HCT116 (cell line): ENCODE results near the gene PTCH2. TPM values are rescaled to one million over a fixed set of nuclear protein-coding genes. Genes with fewer than 3 reads are reported as not detected.

Experiments
- ATAC-seq: fragments of 200-7000 bp; cut with Tn5 transposase; 2 replicates; pipeline ENCODE4 v1.9.1; 2020; ENCODE audit warnings: mild to moderate bottlenecking, moderate library complexity
- BruUV-seq: library from RNA; stranded (reverse); fragments of 400-500 nt; replicated peaks from 2 replicates; lab custom pipeline; 2021; lab: Mats Ljungman, UMichigan
- CTCF ChIA-PET: fragments of 300-600 bp; sonication (Branson Sonifier 250); formaldehyde crosslinking; loops from one replicate; lab custom pipeline; 2021; ENCODE audit warnings: antibody characterized with exemption; lab: Charles Lee
- POLR2A ChIA-PET: fragments of 300-600, 350-600 bp; sonication (Branson Sonifier 250); formaldehyde crosslinking; loops from one replicate; lab custom pipeline; 2021; ENCODE audit warnings: antibody characterized with exemption; lab: Charles Lee
- RAD21 ChIA-PET, 2 experiments: fragments of 300-600 bp; sonication (Branson Sonifier 250); formaldehyde crosslinking; loops; one replicate each; lab custom pipeline; 2023; ENCODE audit warnings: low total read pairs in 2 of 2; ENCODE audit not compliant: uncharacterized antibody in 2 of 2, unreplicated experiment in 2 of 2, low non-redundant PET in 1 of 2; lab: Charles Lee
- DNase-seq: peaks from one replicate; pipeline ENCODE4 v3.0.0-alpha.2; 2010; ENCODE audit warnings: low read depth, low spot score
- H2AFZ ChIP-seq: fragments of 200-600 bp; shearing (Covaris generic), sonication (generic); 2 replicates; pipeline ENCODE4 v1.6.1; 2017; ENCODE audit warnings: low read depth, mixed run types, mixed read lengths, antibody characterized with exemption, low read length; ENCODE audit not compliant: poor library complexity, severe bottlenecking
- H3K27ac ChIP-seq: 2 replicates; pipeline ENCODE4 v1.5.1; 2012; ENCODE audit warnings: low read depth, low read length
- H3K27me3 ChIP-seq: fragments of 200-600 bp; sonication (generic); 2 replicates; pipeline ENCODE4 v1.6.1; 2016; ENCODE audit warnings: mixed run types, low read length, mixed read lengths; ENCODE audit not compliant: insufficient read depth
- H3K36me3 ChIP-seq, 2 experiments: fragments of 200-500 bp in 1 of 2; fragments of 200-600 bp in 1 of 2; sonication (Bioruptor generic) in 1 of 2; sonication (generic) in 1 of 2; 2 replicates each; pipeline versions ENCODE4 v1.5.1 to v1.6.1; 2014 to 2016; ENCODE audit warnings: low read length in 2 of 2, inconsistent platforms in 1 of 2, mixed read lengths in 1 of 2, mixed run types in 1 of 2; ENCODE audit not compliant: insufficient read depth in 2 of 2, control insufficient read depth in 1 of 2
- H3K4me1 ChIP-seq, 2 experiments: fragments of 200-600 bp in 1 of 2; sonication (generic) in 1 of 2; 2 replicates each; pipeline versions ENCODE4 v1.5.1 to v1.6.1; 2012 to 2017; ENCODE audit warnings: low read length in 2 of 2, inconsistent platforms in 1 of 2, mild to moderate bottlenecking in 1 of 2, mixed read lengths in 1 of 2, mixed run types in 1 of 2, moderate library complexity in 1 of 2; ENCODE audit not compliant: insufficient read depth in 2 of 2, control insufficient read depth in 1 of 2
- H3K4me2 ChIP-seq: fragments of 200-600 bp; sonication (generic); 2 replicates; pipeline ENCODE4 v1.6.1; 2017; ENCODE audit warnings: mixed run types, low read length, mixed read lengths
- H3K4me3 ChIP-seq, 2 experiments: fragments of 200-600 bp in 1 of 2; sonication (generic) in 1 of 2; replicated peaks in 1 of 2; 2 replicates each; pipeline ENCODE4 v1.5.1; 2011 to 2016; ENCODE audit warnings: low read length in 2 of 2, control low read depth in 1 of 2, low read depth in 1 of 2, mild to moderate bottlenecking in 1 of 2, mixed read lengths in 1 of 2, mixed run types in 1 of 2
- H3K79me2 ChIP-seq: fragments of 200-600 bp; sonication (generic); 2 replicates; pipeline ENCODE4 v1.6.1; 2017; ENCODE audit warnings: mild to moderate bottlenecking, mixed run types, low read length, moderate library complexity, mixed read lengths; ENCODE audit not compliant: insufficient read depth
- H3K9ac ChIP-seq: fragments of 200-600 bp; sonication (generic); 2 replicates; pipeline ENCODE4 v1.6.1; 2016; ENCODE audit warnings: low read length, mixed read lengths
- H3K9me2 ChIP-seq: fragments of 200-600 bp; sonication (generic), shearing (Covaris generic); 2 replicates; pipeline ENCODE4 v1.6.1; 2017; ENCODE audit warnings: mixed run types, mild to moderate bottlenecking, moderate library complexity; ENCODE audit not compliant: insufficient read depth
- H3K9me3 ChIP-seq, 2 experiments: fragments of 200-500 bp in 1 of 2; fragments of 200-600 bp in 1 of 2; sonication (Bioruptor generic) in 1 of 2; sonication (generic) in 1 of 2; 2 replicates each; pipeline ENCODE4 v1.6.1; 2014 to 2017; ENCODE audit warnings: low read length in 2 of 2, mixed read lengths in 2 of 2, inconsistent platforms in 1 of 2, low read depth in 1 of 2, mild to moderate bottlenecking in 1 of 2, mixed run types in 1 of 2, moderate library complexity in 1 of 2; ENCODE audit not compliant: control insufficient read depth in 1 of 2, insufficient read depth in 1 of 2
- H4K20me1 ChIP-seq: fragments of 200-600 bp; sonication (generic), shearing (Covaris generic); 2 replicates; pipeline ENCODE4 v1.6.1; 2017; ENCODE audit warnings: mixed run types, mild to moderate bottlenecking, moderate library complexity; ENCODE audit not compliant: insufficient read depth
- ATF3 ChIP-seq: IDR thresholded peaks from 2 replicates; pipeline ENCODE4 v1.6.1; 2012
- CBX3 ChIP-seq: IDR thresholded peaks from 2 replicates; pipeline ENCODE4 v1.6.1; 2012; ENCODE audit warnings: low read depth
- CTCF ChIP-seq, 3 experiments: fragments of 200-600 bp in 1 of 3; sonication (generic) in 1 of 3; IDR thresholded peaks in 2 of 3; conservative IDR thresholded peaks in 1 of 3; 2 replicates each; pipeline ENCODE4 v1.5.1; 2012 to 2017; ENCODE audit warnings: low read depth in 2 of 3, low read length in 2 of 3, antibody characterized with exemption in 1 of 3, borderline replicate concordance in 1 of 3, control low read depth in 1 of 3, mild to moderate bottlenecking in 1 of 3, mixed read lengths in 1 of 3, mixed run types in 1 of 3, moderate library complexity in 1 of 3; ENCODE audit not compliant: insufficient read depth in 1 of 3
- EGR1 ChIP-seq: IDR thresholded peaks from 2 replicates; pipeline ENCODE4 v1.6.1; 2012; ENCODE audit warnings: low read depth
- FOSL1 ChIP-seq: IDR thresholded peaks from 2 replicates; pipeline ENCODE4 v1.6.1; 2012; ENCODE audit warnings: low read depth
- JUND ChIP-seq: IDR thresholded peaks from 2 replicates; pipeline ENCODE4 v1.6.1; 2012
- MAX ChIP-seq: IDR thresholded peaks from 2 replicates; pipeline ENCODE4 v1.6.1; 2012
- POLR2A ChIP-seq: IDR thresholded peaks from 2 replicates; pipeline ENCODE4 v1.7.0; 2011; ENCODE audit warnings: borderline replicate concordance; ENCODE audit not compliant: insufficient read depth, insufficient read length; ENCODE audit errors: extremely low read depth
- POLR2AphosphoS5 ChIP-seq: IDR thresholded peaks from 2 replicates; pipeline ENCODE4 v1.6.1; 2011; ENCODE audit warnings: mild to moderate bottlenecking, low read depth, low read length, moderate library complexity
- RAD21 ChIP-seq: IDR thresholded peaks from 2 replicates; pipeline ENCODE4 v1.6.1; 2012; ENCODE audit warnings: low read depth, mild to moderate bottlenecking
- REST ChIP-seq: IDR thresholded peaks from 2 replicates; pipeline ENCODE4 v1.6.1; 2012; ENCODE audit warnings: low read depth
- SIN3A ChIP-seq: IDR thresholded peaks from 2 replicates; pipeline ENCODE4 v1.6.1; 2012; ENCODE audit warnings: low read depth
- SRF ChIP-seq: IDR thresholded peaks from 2 replicates; pipeline ENCODE4 v1.6.1; 2012; ENCODE audit warnings: low read depth
- TCF7L2 ChIP-seq: IDR thresholded peaks from 2 replicates; pipeline ENCODE4 v1.7.0; 2011; ENCODE audit warnings: borderline replicate concordance, inconsistent platforms; ENCODE audit not compliant: insufficient read depth, insufficient read length; ENCODE audit errors: extremely low read depth
- YY1 ChIP-seq: IDR thresholded peaks from 2 replicates; pipeline ENCODE4 v1.6.1; 2011; ENCODE audit warnings: low read length, low read depth, moderate library complexity, mild to moderate bottlenecking; ENCODE audit not compliant: insufficient replicate concordance; ENCODE audit errors: extremely low read depth
- ZNF274 ChIP-seq: fragments of 200-500 bp; sonication (Bioruptor generic); IDR thresholded peaks from 2 replicates; pipeline ENCODE4 v1.6.1; 2014; ENCODE audit warnings: mild to moderate bottlenecking, low read depth, low read length, inconsistent platforms
- intact Hi-C: fragments of 100-400 bp; cut with micrococcal nuclease; formaldehyde crosslinking; loops from 2 replicates; pipeline ENCODE4 v1.10.0; 2022
- total RNA-seq: library from RNA; stranded (reverse); gene quantifications from one replicate; pipeline ENCODE4 v1.2.1, GENCODE V29; 2021; ENCODE audit not compliant: unreplicated experiment

PTCH2 gene
- total RNA-seq, 1 experiment from 2014 or later: 1.3 TPM

GRCh38 chr1:44822131-44822701 is 20.8 kb downstream of the PTCH2 start:
- Histone ChIP-seq H3K36me3 (no peaks in the 10 kb centered on the region), H3K4me3 (no peak overlapping the region), H3K4me2 (no peak overlapping the region), H3K9me2 (no peaks in the 10 kb centered on the region), H4K20me1 (no peaks in the 10 kb centered on the region), H3K27me3 (no peaks in the 10 kb centered on the region), H3K9ac (no peak overlapping the region), H3K4me1 (peaks cover 11 to 33% of the 10 kb centered on the region in 2 experiments), H2AFZ (no peak overlapping the region), H3K27ac (no peak overlapping the region), H3K9me3 (no peaks in the 10 kb centered on the region), H3K79me2 (no peaks in the 10 kb centered on the region)
- POLR2A ChIA-PET: interaction anchor here (0.6 to 9.1 kb wide), 8 partner anchors 14 to 481 kb away, joined by 3 to 200 read pairs (median 5); partner anchors contain the start of genes BEST4, BTBD19, DYNLT4 and PLK3
- no TSS peak for BruUV-seq
- RAD21 ChIA-PET: no interaction called here
- ATAC-seq: no peak
- intact Hi-C loops: no loop called here
- TF ChIP-seq FOSL1: no peak
- no peak for TF ChIP-seq RAD21
- no peak for TF ChIP-seq REST
- no peak for TF ChIP-seq EGR1
- no peak for TF ChIP-seq MAX
- TF ChIP-seq JUND: no peak
- TF ChIP-seq CTCF (IDR thresholded peaks at IDR 0.05 in 2 of 3, conservative IDR thresholded peaks at IDR 0.05 in 1 of 3; ENCODE audit: borderline replicate concordance in 1 of 3, insufficient read depth in 1 of 3, low read depth in 2 of 3, low read length in 2 of 3): no peak
- TF ChIP-seq SIN3A: no peak
- no peak for TF ChIP-seq SRF
- no peak for TF ChIP-seq ATF3
- TF ChIP-seq POLR2A: no peak
- no peak for TF ChIP-seq ZNF274
- no peak for TF ChIP-seq POLR2AphosphoS5
- TF ChIP-seq YY1: no peak
- TF ChIP-seq TCF7L2: no peak
- no peak for TF ChIP-seq CBX3
- DNase-seq: no peak
- CTCF ChIA-PET: interaction anchor here (1.2 kb wide), 1 partner anchor 14 kb away, joined by 4 read pairs; no protein-coding TSS in a partner anchor
